GM12878 (cell line): ENCODE results near the gene SYNJ2. TPM values are rescaled to one million over a fixed set of nuclear protein-coding genes. Genes with fewer than 3 reads are reported as not detected.

Experiments
- ATAC-seq: fragments of 200-7000 bp; cut with Tn5 transposase; 3 replicates; pipeline ENCODE4 v1.9.1; 2020; ENCODE audit warnings: mild to moderate bottlenecking, moderate library complexity
- BruUV-seq: library from RNA; stranded (reverse); fragments of 400-500 nt; replicated peaks from 2 replicates; lab custom pipeline; 2021; lab: Mats Ljungman, UMichigan
- CTCF ChIA-PET: fragments of 300-600 bp; sonication (Branson Sonifier 250); formaldehyde crosslinking; extraction: SDS; loops from one replicate; lab custom pipeline; 2021; ENCODE audit warnings: inconsistent platforms; lab: Yijun Ruan, JAX
- POLR2A ChIA-PET: fragments of 350-600 bp; formaldehyde crosslinking; extraction: SDS; loops from one replicate; lab custom pipeline; 2021; ENCODE audit warnings: inconsistent platforms; lab: Charles Lee
- RAD21 ChIA-PET: fragments of 300-600 bp; sonication (Branson Sonifier 250); formaldehyde crosslinking; loops from one replicate; lab custom pipeline; 2023; ENCODE audit warnings: antibody characterized with exemption; ENCODE audit not compliant: unreplicated experiment; lab: Charles Lee
- SMC1A ChIA-PET: fragments of 300-600 bp; sonication (Branson Sonifier 250); formaldehyde crosslinking; loops from one replicate; lab custom pipeline; 2023; ENCODE audit not compliant: unreplicated experiment, uncharacterized antibody; lab: Charles Lee
- DNase-seq: peaks from one replicate; pipeline ENCODE4 v3.0.0-alpha.2; 2011; ENCODE audit warnings: low read depth, low spot score
- FAIRE-seq: peaks from 3 replicates; lab custom pipeline; 2011; peaks lifted over from hg19 to GRCh38; lab: Jason Lieb, UNC
- H2AFZ ChIP-seq: 2 replicates; pipeline ENCODE4 v1.6.0; 2011; ENCODE audit warnings: low read depth, low read length, control low read depth; ENCODE audit not compliant: control insufficient read depth
- H3K27ac ChIP-seq: 2 replicates; pipeline ENCODE4 v1.5.1; 2011; ENCODE audit warnings: control low read depth; ENCODE audit not compliant: control insufficient read depth, insufficient read depth
- H3K27me3 ChIP-seq, 2 experiments: replicated peaks in 1 of 2; 2 replicates each; pipeline versions ENCODE4 v1.6.0 to v1.6.1; 2011; ENCODE audit warnings: low read length in 1 of 2; ENCODE audit not compliant: control insufficient read depth in 2 of 2, insufficient read depth in 2 of 2
- H3K36me3 ChIP-seq, 2 experiments: 2 replicates each; pipeline ENCODE4 v1.5.1; 2011; ENCODE audit warnings: low read length in 1 of 2; ENCODE audit not compliant: control insufficient read depth in 2 of 2, insufficient read depth in 2 of 2
- H3K4me1 ChIP-seq: 2 replicates; pipeline ENCODE4 v1.6.1; 2011; ENCODE audit warnings: mild to moderate bottlenecking, low read length, moderate library complexity, mixed read lengths; ENCODE audit not compliant: control insufficient read depth, insufficient read depth
- H3K4me2 ChIP-seq: 2 replicates; pipeline ENCODE4 v1.6.0; 2011; ENCODE audit warnings: control low read depth; ENCODE audit not compliant: control insufficient read depth, insufficient read depth
- H3K4me3 ChIP-seq: fragments of 200-600 bp; sonication (generic); 2 replicates; pipeline ENCODE4 v1.5.1; 2016
- H3K79me2 ChIP-seq: 2 replicates; pipeline ENCODE4 v1.6.0; 2011; ENCODE audit warnings: low read length; ENCODE audit not compliant: control insufficient read depth, insufficient read depth
- H3K9ac ChIP-seq: 2 replicates; pipeline ENCODE4 v1.8.0; 2011; ENCODE audit warnings: low read length, control low read depth, mixed read lengths; ENCODE audit not compliant: control insufficient read depth, insufficient read depth
- H3K9me3 ChIP-seq: replicated peaks from 3 replicates; pipeline ENCODE4 v1.5.1; 2011; ENCODE audit warnings: mild to moderate bottlenecking, low read length; ENCODE audit not compliant: control insufficient read depth, insufficient read depth
- H4K20me1 ChIP-seq: 2 replicates; pipeline ENCODE4 v1.6.0; 2011; ENCODE audit not compliant: control insufficient read depth, insufficient read depth
- CBFB ChIP-seq: IDR thresholded peaks from 2 replicates; pipeline ENCODE4 v1.6.1; 2016; ENCODE audit warnings: antibody characterized with exemption, low read depth
- DPF2 ChIP-seq: fragments of 450-650 bp; IDR thresholded peaks from 2 replicates; pipeline ENCODE4 v1.6.1; 2017; ENCODE audit warnings: mild to moderate bottlenecking
- FOS ChIP-seq: IDR thresholded peaks from 3 replicates; pipeline ENCODE4 v1.6.1; 2011; ENCODE audit warnings: borderline replicate concordance; ENCODE audit not compliant: insufficient read length; ENCODE audit errors: extremely low read depth
- HSF1 ChIP-seq: fragments of 150-350 bp; IDR thresholded peaks from 2 replicates; pipeline ENCODE4 v1.6.1; 2014; ENCODE audit warnings: mild to moderate bottlenecking, low read depth, low read length
- KAT2A ChIP-seq: conservative IDR thresholded peaks from 2 replicates; pipeline ENCODE4 v1.6.1; 2011; ENCODE audit warnings: low read depth, low read length; ENCODE audit not compliant: control insufficient read depth
- NFXL1 ChIP-seq: fragments of 450-650 bp; IDR thresholded peaks from 2 replicates; pipeline ENCODE4 v1.6.1; 2017; ENCODE audit warnings: antibody characterized with exemption, mild to moderate bottlenecking, borderline replicate concordance
- NR2C1 ChIP-seq: fragments of 450-650 bp; IDR thresholded peaks from 2 replicates; pipeline ENCODE4 v1.6.1; 2017; ENCODE audit warnings: antibody characterized with exemption, mild to moderate bottlenecking, moderate library complexity
- PBX3 ChIP-seq: IDR thresholded peaks from 2 replicates; pipeline ENCODE4 v1.6.1; 2011; ENCODE audit warnings: mild to moderate bottlenecking, low read depth, low read length, moderate library complexity; ENCODE audit not compliant: insufficient replicate concordance
- POU2F2 ChIP-seq: IDR thresholded peaks from 3 replicates; pipeline ENCODE4 v1.6.1; 2011; ENCODE audit warnings: low read depth, mild to moderate bottlenecking, low read length, borderline replicate concordance
- SREBF2 ChIP-seq: IDR thresholded peaks from 2 replicates; pipeline ENCODE4 v1.6.1; 2012; ENCODE audit warnings: mild to moderate bottlenecking, low read length
- WGBS: methylation state at CpG from one replicate; pipeline ENCODE4 v1.1.6; 2016; ENCODE audit warnings: low lambda C conversion rate; ENCODE audit not compliant: insufficient replicate concordance, insufficient coverage; ENCODE audit errors: missing lambda C conversion rate; 5-methylcytosine and 5-hydroxymethylcytosine counted together
- in situ Hi-C: fragments of 300-500 bp; cut with MboI; formaldehyde crosslinking; loops from 9 replicates; pipeline ENCODE4 v1.14.3; 2018; ENCODE audit warnings: mixed read lengths
- intact Hi-C: fragments of 100-400 bp; cut with micrococcal nuclease; formaldehyde crosslinking; loops from one replicate; pipeline ENCODE4 v1.14.2; 2022; ENCODE audit not compliant: unreplicated experiment
- polyA plus RNA-seq, 11 experiments: library from polyadenylated mRNA; depleted of rRNA in 4 of 11; unstranded in 6 of 11; stranded (reverse) in 5 of 11; fragments of >200 nt; fragmentation: Nextera tagmentation in 4 of 11; fragmentation: Illumina TruSeq in 1 of 11; extraction: Ambion mirVana in 4 of 11; extraction: Trizol in 1 of 11; gene quantifications; 1 replicate in 1 of 11; 2 replicates in 10 of 11; pipeline versions ENCODE4 v1.2.1 to v1.2.3, GENCODE V29; 2011 to 2016; ENCODE audit warnings: inconsistent platforms in 2 of 11, missing spikeins in 2 of 11, low read depth in 1 of 11
- total RNA-seq, 4 experiments: library from RNA; depleted of rRNA in 3 of 4; stranded (reverse); fragments of >200 nt in 3 of 4; fragmentation: Illumina TruSeq in 1 of 4; extraction: Trizol in 1 of 4; gene quantifications; 2 replicates each; pipeline versions ENCODE4 v1.2.1 to v1.2.3, GENCODE V29; 2013 to 2021

Gene SYNJ2
- total and polyA plus RNA-seq, 10 of the 15 experiments (the other 5 are each of a cell fraction or from before 2014, with no cell fraction given) = 0.11 to 1.8 (median 0.57) TPM

DNA sequence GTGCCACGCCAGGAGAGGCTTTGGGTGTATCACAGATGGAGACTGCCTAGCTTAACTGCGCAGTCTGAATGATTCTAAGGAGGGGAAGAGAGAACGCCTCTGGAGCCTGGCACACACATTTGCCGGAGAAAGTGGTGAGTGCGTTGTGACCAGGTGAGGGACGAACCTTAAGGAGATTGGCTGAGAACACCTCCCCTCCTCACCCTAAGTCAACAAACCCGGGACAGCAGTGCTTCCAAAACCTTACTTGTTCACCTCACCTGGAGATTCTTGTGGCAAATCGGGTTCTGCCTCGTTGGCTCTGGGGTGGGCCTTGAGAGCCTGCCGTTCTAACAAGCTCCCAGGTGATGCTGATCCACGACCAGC lies 9.4 kb downstream of the SYNJ2 start (continued):
- TF ChIP-seq HSF1 (no peak), FOS (no peak), NR2C1 (no peak)

DNA sequence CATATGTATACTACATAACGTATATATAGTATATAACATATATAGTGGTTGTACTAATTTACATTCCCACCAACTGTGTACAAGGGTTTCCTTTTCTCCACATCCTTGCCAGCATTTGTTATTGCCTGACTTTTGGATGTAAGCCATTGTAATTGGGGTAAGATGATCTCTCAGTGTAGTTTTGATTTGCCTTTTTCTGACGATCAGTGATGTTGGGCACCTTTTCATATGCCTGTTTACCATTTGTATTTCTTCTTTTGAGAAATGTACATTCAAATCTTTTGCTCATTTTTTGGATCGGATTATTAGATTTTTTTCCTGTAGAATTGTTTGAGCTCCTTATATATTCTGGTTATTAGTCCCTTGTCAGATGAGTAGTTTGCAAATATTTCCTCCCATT lies 11.4 kb downstream of the SYNJ2 start:
- no peak overlapping the region for H2AFZ ChIP-seq
- TF ChIP-seq PBX3 = no peak
- TF ChIP-seq CBFB = no peak
- no peak for TF ChIP-seq DPF2
- no peak for TF ChIP-seq SREBF2
- TF ChIP-seq POU2F2 = no peak
- no peak for TF ChIP-seq KAT2A
- TF ChIP-seq NFXL1 = no peak
- TF ChIP-seq, all 136 proteins: peak for 0
- Histone ChIP-seq H3K36me3 (no peaks in the 10 kb centered on the region), H3K27me3 (no peaks in the 10 kb centered on the region), H3K9ac (no peak overlapping the region), H3K9me3 (no peaks in the 10 kb centered on the region), H3K79me2 (peaks cover 3% of the 10 kb centered on the region), H3K4me2 (no peak overlapping the region), H4K20me1 (no peaks in the 10 kb centered on the region), H3K4me3 (no peak overlapping the region), H3K4me1 (peaks cover 3% of the 10 kb centered on the region), H3K27ac (no peak overlapping the region)
- ChIA-PET RAD21 (interaction anchor here (0.7 to 1.2 kb wide), 2 partner anchors 72 to 79 kb away, joined by 4 to 5 read pairs; no protein-coding TSS in a partner anchor), CTCF (interaction anchor here (1.2 kb wide), 1 partner anchor 119 kb away, joined by 4 read pairs; no protein-coding TSS in a partner anchor), POLR2A (no interaction called here), SMC1A (interaction anchor here (0.6 to 0.7 kb wide), 2 partner anchors 15 to 120 kb away, joined by 3 read pairs; no protein-coding TSS in a partner anchor)
- intact Hi-C loops (no loop called here), in situ Hi-C loops (no loop called here)
- ATAC-seq (no peak), DNase-seq (no peak), FAIRE-seq (no peak)
- no TSS peak for BruUV-seq
- WGBS = 97% methylated on average over 3 of the region's 3 CpGs
